ENCODE data around the gene TNNC2. TPM values are rescaled to one million over a fixed set of nuclear protein-coding genes. Genes with fewer than 3 reads are reported as not detected.
"Not testable (repeated sequence)": the region's sequence is repeated elsewhere in the genome, so short reads cannot be mapped to it uniquely, and the experiment has no call there.

TNNC2 gene
- total RNA-seq = 1,000 to 10,000 TPM; 2,919 to 3,968 (median 3,006) TPM

DNA sequence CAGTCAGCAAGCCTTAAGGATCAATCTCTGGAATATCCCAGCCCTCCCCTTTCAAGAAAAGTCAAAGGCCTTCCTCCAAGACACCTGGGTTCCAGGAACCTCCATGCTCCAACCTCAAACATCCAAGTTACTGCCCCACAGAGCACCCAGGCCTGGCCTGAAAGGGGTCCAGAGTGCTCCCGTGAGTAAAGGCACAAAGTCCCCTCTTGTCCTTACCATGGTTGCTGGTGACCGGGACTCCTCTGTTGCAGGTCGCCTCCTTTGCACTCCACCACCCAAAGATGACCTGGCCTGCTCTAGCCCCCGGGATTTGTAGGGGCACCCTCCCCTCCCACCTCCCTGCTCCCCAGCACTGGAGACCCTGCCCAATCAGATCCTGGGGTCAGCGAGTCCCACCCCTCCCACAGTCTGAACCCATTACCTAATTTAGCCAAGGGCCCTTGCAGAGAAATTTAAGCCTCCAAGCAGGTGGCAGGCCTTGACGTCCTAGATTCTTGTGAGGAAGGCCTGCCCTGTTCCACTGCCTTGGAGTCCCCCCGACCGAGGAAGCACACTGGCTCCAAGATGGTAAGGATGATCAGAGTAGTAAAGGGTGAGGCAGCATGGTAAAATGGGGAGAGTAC is at the start of gene TNNC2:
TNNC2 (minus strand) TSS at position 283 of the 623 bp plus-strand sequence; CDS start at position 219, 64 bp downstream.
- Histone ChIP-seq H3K27me3 (no peaks in the 10 kb centered on the region), H3K9me3 (no peaks in the 10 kb centered on the region), H3K4me3 (peak within 1 kb of the TSS; percentile 28 to 63 (median 46)), H3K36me3 (peaks cover 0 to 5% of the 10 kb centered on the region in 2 donors), H3K4me1 (peaks cover 61 to 63% of the 10 kb centered on the region in 2 donors), H3K27ac (peak within 1 kb of the TSS; percentile 95 to 97 (median 96))
- ATAC-seq (peak; percentile 30 to 38), DNase-seq (peak; percentile 45 to 84)
- intact Hi-C loops (cut with DNase I; ENCODE audit: low total_unique reads) (loop anchor here (2.0 kb wide), 3 partner anchors 30 to 144 kb away; partner anchors contain the start of gene PCIF1), in situ Hi-C loops (cut with MboI; ENCODE audit: low sequenced_read_pairs in 4 of 4) (loop anchor here in 1 of 4 donors (10.0 kb wide), 1 partner anchor 118 kb away; no protein-coding TSS in a partner anchor)
- peak in 1 of 2 donors; percentile 81 for TF ChIP-seq POLR2A (IDR thresholded peaks at IDR 0.05)
- TF ChIP-seq, protein P1, sequence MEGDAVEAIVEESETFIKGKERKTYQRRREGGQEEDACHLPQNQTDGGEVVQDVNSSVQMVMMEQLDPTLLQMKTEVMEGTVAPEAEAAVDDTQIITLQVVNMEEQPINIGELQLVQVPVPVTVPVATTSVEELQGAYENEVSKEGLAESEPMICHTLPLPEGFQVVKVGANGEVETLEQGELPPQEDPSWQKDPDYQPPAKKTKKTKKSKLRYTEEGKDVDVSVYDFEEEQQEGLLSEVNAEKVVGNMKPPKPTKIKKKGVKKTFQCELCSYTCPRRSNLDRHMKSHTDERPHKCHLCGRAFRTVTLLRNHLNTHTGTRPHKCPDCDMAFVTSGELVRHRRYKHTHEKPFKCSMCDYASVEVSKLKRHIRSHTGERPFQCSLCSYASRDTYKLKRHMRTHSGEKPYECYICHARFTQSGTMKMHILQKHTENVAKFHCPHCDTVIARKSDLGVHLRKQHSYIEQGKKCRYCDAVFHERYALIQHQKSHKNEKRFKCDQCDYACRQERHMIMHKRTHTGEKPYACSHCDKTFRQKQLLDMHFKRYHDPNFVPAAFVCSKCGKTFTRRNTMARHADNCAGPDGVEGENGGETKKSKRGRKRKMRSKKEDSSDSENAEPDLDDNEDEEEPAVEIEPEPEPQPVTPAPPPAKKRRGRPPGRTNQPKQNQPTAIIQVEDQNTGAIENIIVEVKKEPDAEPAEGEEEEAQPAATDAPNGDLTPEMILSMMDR (IDR thresholded peaks at IDR 0.05 in 4 of 5, conservative IDR thresholded peaks at IDR 0.05 in 1 of 5) = no peak

DNA sequence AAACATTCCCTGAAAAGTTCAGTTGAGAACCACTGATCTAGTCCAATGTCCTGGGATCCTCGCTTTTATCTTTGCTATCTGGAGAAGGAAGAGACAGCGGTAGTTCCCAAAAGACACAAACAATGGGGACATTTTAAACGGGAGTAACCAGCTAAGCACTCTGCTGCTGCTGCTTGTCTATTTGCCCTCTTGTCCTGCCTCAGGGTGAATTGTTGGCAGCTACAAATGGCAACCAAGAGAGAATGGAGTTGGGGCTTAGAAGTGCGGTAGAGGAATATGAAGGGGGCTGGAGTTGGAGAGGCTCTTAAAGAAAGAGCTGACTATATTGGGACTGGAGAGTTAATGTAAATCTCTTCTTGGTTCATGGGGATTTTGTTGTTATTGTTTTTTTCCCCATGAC is 47.5 kb upstream of the TNNC2 start:
- Histone ChIP-seq H3K4me1 (no peaks in the 10 kb centered on the region), H3K36me3 (peaks cover 0 to 18% of the 10 kb centered on the region in 2 donors), H3K4me3 (no peak overlapping the region), H3K27ac (no peak overlapping the region), H3K9me3 (no peaks in the 10 kb centered on the region), H3K27me3 (no peaks in the 10 kb centered on the region)
- DNase-seq (no peak), ATAC-seq (no peak)
- TF ChIP-seq, protein P1 (IDR thresholded peaks at IDR 0.05 in 4 of 5, conservative IDR thresholded peaks at IDR 0.05 in 1 of 5) = no peak
- TF ChIP-seq POLR2A (IDR thresholded peaks at IDR 0.05) = no peak
- in situ Hi-C loops (cut with MboI; ENCODE audit: low sequenced_read_pairs in 4 of 4) (no loop called here), intact Hi-C loops (cut with DNase I; ENCODE audit: low total_unique reads) (no loop called here)

DNA sequence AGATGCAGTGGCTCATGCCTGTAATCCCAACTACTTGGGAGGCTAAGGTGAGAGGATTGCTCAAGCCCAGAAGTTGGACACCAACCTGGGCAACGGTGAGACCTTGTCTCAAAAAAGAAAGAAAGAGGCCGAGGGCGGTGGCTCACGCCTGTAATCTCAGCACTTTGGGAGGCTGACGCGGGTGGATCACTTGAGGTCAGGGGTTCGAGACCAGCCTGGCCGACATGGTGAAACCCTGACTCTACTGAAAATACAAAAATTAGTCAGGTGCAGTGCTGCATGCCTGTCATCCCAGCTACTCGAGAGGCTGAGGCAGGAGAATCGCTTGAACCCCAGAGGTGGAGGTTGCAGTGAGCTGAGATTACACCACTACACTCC is 47.0 kb upstream of the TNNC2 start:
- in situ Hi-C loops (cut with MboI; ENCODE audit: low sequenced_read_pairs in 4 of 4); H3K4me1 ChIP-seq; H3K27ac ChIP-seq; H3K4me3 ChIP-seq; H3K9me3 ChIP-seq; H3K27me3 ChIP-seq; ATAC-seq; intact Hi-C loops (cut with DNase I; ENCODE audit: low total_unique reads); DNase-seq: not testable (repeated sequence)
- H3K36me3 ChIP-seq = peaks cover 0 to 18% of the 10 kb centered on the region in 2 donors

DNA sequence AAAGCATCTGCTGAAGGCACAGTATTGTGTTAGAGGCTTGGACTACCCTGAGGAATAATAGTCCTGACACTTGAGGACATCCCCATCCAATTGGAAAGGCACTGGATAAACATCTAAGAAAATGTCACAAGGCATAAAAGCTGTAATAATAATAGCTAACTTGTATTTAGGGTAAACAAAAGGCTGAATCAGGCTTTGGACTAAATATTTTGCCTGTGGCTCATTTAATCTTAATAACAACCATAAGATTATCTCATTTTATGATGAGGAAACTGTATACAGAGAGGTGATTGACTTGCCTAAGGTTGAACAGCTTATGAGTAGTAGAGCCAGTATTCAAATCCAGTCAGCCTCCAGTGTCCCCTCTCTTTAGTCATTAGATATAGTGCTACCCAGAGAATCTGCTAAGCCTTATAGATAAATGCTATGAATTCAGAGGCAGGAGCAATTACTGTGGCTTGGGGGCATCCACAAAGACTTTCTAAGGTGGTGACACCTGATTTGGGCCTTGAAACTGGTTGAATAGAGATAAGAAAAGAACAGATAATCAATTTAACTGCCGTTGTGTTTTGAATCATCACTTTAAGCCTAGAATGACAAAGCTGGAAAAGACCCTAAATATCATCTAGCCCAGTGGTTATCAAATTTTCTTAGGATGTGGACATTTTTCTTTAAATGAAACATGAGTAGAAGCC is 46.4 kb upstream of the TNNC2 start:
- Histone ChIP-seq H3K9me3 (no peaks in the 10 kb centered on the region), H3K27ac (no peak overlapping the region), H3K4me3 (no peak overlapping the region), H3K4me1 (no peaks in the 10 kb centered on the region), H3K27me3 (no peaks in the 10 kb centered on the region), H3K36me3 (peaks cover 0 to 18% of the 10 kb centered on the region in 2 donors)
- in situ Hi-C loops (cut with MboI; ENCODE audit: low sequenced_read_pairs in 4 of 4) (no loop called here), intact Hi-C loops (cut with DNase I; ENCODE audit: low total_unique reads) (no loop called here)
- no peak for ATAC-seq
- no peak for DNase-seq
- TF ChIP-seq, protein P1 (IDR thresholded peaks at IDR 0.05 in 4 of 5, conservative IDR thresholded peaks at IDR 0.05 in 1 of 5) = no peak
- no peak for TF ChIP-seq POLR2A (IDR thresholded peaks at IDR 0.05)

DNA sequence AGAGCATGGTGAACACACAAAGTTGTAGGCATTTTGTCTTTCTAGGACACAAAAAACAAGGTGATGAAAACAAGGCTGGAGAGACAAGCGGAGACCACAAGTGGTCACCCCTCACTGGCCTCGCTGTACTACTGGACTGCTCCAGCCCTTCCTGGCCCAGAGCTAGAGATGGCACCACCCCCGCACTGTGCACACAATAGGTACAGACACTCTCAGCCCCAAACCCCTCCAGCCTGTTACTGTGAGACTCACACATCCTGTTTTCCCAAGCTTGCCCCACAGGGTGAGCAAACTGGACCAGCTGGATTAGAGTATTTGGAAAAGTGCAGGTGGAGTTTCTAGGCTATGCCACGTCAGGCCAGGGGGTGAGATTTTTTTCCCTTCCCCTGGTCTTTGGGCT is 45.5 kb upstream of the TNNC2 start:
- no peak for TF ChIP-seq POLR2A (IDR thresholded peaks at IDR 0.05)
- TF ChIP-seq, protein P1 (IDR thresholded peaks at IDR 0.05 in 4 of 5, conservative IDR thresholded peaks at IDR 0.05 in 1 of 5) = no peak
- peaks cover 0 to 9% of the 10 kb centered on the region in 2 donors for H3K36me3 ChIP-seq
- no peaks in the 10 kb centered on the region for H3K9me3 ChIP-seq
- intact Hi-C loops (cut with DNase I; ENCODE audit: low total_unique reads) = no loop called here
- no peaks in the 10 kb centered on the region for H3K27me3 ChIP-seq
- no peak for DNase-seq
- no peak overlapping the region for H3K4me3 ChIP-seq
- H3K27ac ChIP-seq = no peak overlapping the region
- ATAC-seq = no peak
- H3K4me1 ChIP-seq = no peaks in the 10 kb centered on the region
- in situ Hi-C loops (cut with MboI; ENCODE audit: low sequenced_read_pairs in 4 of 4) = no loop called here
